GM12878 (cell line): ENCODE measurements around the gene NR6A1. TPM values are rescaled to one million over a fixed set of nuclear protein-coding genes. Genes with fewer than 3 reads are reported as not detected.

Source experiments
- ASH2L ChIP-seq: fragments of 300-600, 200-600 bp; sonication (generic); IDR thresholded peaks from 2 replicates; pipeline ENCODE4 v1.6.1; 2017; ENCODE audit warnings: low read depth, mild to moderate bottlenecking, borderline replicate concordance
- BCLAF1 ChIP-seq: fragments of 450-650 bp; IDR thresholded peaks from 2 replicates; pipeline ENCODE4 v1.6.1; 2017; ENCODE audit warnings: antibody characterized with exemption, mild to moderate bottlenecking, moderate library complexity
- BMI1 ChIP-seq: fragments of 450-650 bp; IDR thresholded peaks from 2 replicates; pipeline ENCODE4 v1.6.1; 2016; ENCODE audit warnings: mild to moderate bottlenecking, moderate library complexity, borderline replicate concordance
- E2F8 ChIP-seq: fragments of 450-650 bp; IDR thresholded peaks from 2 replicates; pipeline ENCODE4 v1.6.1; 2018; ENCODE audit warnings: mild to moderate bottlenecking, low read depth, moderate library complexity; ENCODE audit not compliant: partially characterized antibody
- EED ChIP-seq: sonication (generic); IDR thresholded peaks from 2 replicates; pipeline ENCODE4 v1.6.1; 2016; ENCODE audit warnings: antibody characterized with exemption, low read depth
- LARP7 ChIP-seq: fragments of 450-650 bp; IDR thresholded peaks from 2 replicates; pipeline ENCODE4 v1.6.1; 2017; ENCODE audit warnings: mild to moderate bottlenecking
- NFYA ChIP-seq: IDR thresholded peaks from 2 replicates; pipeline ENCODE4 v1.6.1; 2011; ENCODE audit warnings: low read depth, mild to moderate bottlenecking, low read length, improper control_type of control experiment, borderline replicate concordance
- RCOR1 ChIP-seq: conservative IDR thresholded peaks from 2 replicates; pipeline ENCODE4 v1.6.1; 2012; ENCODE audit warnings: low read depth, low read length, improper control_type of control experiment
- RELA ChIP-seq: fragments of 450-650 bp; IDR thresholded peaks from 2 replicates; pipeline ENCODE4 v1.8.0; 2014; ENCODE audit warnings: borderline replicate concordance; ENCODE audit not compliant: partially characterized antibody
- RUNX3 ChIP-seq: IDR thresholded peaks from 2 replicates; pipeline ENCODE4 v1.6.1; 2012; ENCODE audit warnings: low read length, inconsistent platforms
- SMC3 ChIP-seq: IDR thresholded peaks from 2 replicates; pipeline ENCODE4 v1.6.1; 2011; ENCODE audit warnings: low read length, improper control_type of control experiment, borderline replicate concordance
- SPI1 ChIP-seq: IDR thresholded peaks from 2 replicates; pipeline ENCODE4 v1.6.1; 2011; ENCODE audit warnings: low read depth, mild to moderate bottlenecking, low read length, moderate library complexity, borderline replicate concordance; ENCODE audit not compliant: insufficient read depth
- YY1 ChIP-seq: IDR thresholded peaks from 2 replicates; pipeline ENCODE4 v1.6.1; 2011; ENCODE audit warnings: low read depth, mild to moderate bottlenecking, low read length
- polyA plus RNA-seq, 11 experiments: library from polyadenylated mRNA; depleted of rRNA in 4 of 11; unstranded in 6 of 11; stranded (reverse) in 5 of 11; fragments of >200 nt; fragmentation: Nextera tagmentation in 4 of 11; fragmentation: Illumina TruSeq in 1 of 11; extraction: Ambion mirVana in 4 of 11; extraction: Trizol in 1 of 11; gene quantifications; 1 replicate in 1 of 11; 2 replicates in 10 of 11; pipeline versions ENCODE4 v1.2.1 to v1.2.3, GENCODE V29; 2011 to 2016; ENCODE audit warnings: inconsistent platforms in 2 of 11, missing spikeins in 2 of 11, low read depth in 1 of 11
- total RNA-seq, 4 experiments: library from RNA; depleted of rRNA in 3 of 4; stranded (reverse); fragments of >200 nt in 3 of 4; fragmentation: Illumina TruSeq in 1 of 4; extraction: Trizol in 1 of 4; gene quantifications; 2 replicates each; pipeline versions ENCODE4 v1.2.1 to v1.2.3, GENCODE V29; 2013 to 2021
- TF ChIP-seq, protein P1 (sequence below): fragments of 450-650 bp; IDR thresholded peaks from 2 replicates; pipeline ENCODE4 v1.6.1; 2016; ENCODE audit warnings: mild to moderate bottlenecking
- TF ChIP-seq, protein P2 (sequence below), 3 experiments: IDR thresholded peaks in 2 of 3; conservative IDR thresholded peaks in 1 of 3; 2 replicates each; pipeline ENCODE4 v1.5.1; 2011; ENCODE audit warnings: low read depth in 3 of 3, low read length in 3 of 3, mild to moderate bottlenecking in 3 of 3, control low read depth in 2 of 3, moderate library complexity in 2 of 3, inconsistent platforms in 1 of 3, mixed read lengths in 1 of 3; ENCODE audit not compliant: control insufficient read depth in 2 of 3, insufficient read depth in 1 of 3; ENCODE audit errors: extremely low read depth in 1 of 3
- TF ChIP-seq, protein P3 (sequence below): IDR thresholded peaks from 2 replicates; pipeline ENCODE4 v1.6.1; 2011; ENCODE audit warnings: low read depth, mild to moderate bottlenecking, low read length, moderate library complexity, borderline replicate concordance; ENCODE audit errors: extremely low read depth

Gene NR6A1
- total and polyA plus RNA-seq, 10 of the 15 experiments (the other 5 are each of a cell fraction or from before 2014, with no cell fraction given), result 1.2 to 9.2 (median 4.6) TPM

DNA sequence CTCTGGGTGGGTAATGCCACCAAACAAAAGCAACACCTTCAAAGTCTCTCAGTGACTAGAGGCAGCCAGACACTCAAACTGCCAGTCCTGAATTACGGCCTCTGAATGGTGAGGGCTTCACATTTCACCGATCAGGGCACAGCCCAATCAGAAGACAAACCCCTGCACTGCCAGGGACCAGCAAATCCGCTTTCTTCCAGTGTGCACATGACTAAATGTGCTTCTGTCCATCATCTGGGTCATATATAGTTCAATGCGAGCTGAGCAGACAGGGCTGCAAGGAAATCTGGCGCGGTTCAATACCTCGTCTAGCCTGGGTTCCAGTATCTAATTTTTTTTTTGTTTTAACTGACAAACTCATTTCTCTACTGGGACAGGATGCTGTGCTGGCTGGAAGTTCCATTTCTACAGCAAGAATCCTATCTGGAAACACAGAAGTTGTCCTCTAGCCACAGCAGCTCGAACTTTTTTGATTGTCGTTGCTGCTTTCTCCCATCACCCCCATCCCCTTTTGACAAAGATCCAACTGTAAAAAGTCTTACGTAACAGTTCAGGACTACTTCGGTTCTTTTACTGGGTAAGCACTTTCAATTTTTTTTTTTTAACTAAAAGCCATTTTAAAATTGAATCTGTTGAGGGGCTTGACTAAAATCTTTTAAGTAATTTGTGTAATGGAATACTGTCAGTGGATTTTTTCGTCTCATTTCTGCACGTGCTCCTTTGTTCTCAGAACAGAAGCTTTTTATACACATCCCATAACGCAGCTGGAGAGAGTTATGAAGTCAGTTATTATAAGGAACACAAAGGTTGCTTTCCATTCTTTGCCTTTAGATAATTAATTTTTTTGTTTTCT, 112.7 kb downstream of the NR6A1 start (continued):
- no peak for TF ChIP-seq E2F8
- TF ChIP-seq, protein P1, sequence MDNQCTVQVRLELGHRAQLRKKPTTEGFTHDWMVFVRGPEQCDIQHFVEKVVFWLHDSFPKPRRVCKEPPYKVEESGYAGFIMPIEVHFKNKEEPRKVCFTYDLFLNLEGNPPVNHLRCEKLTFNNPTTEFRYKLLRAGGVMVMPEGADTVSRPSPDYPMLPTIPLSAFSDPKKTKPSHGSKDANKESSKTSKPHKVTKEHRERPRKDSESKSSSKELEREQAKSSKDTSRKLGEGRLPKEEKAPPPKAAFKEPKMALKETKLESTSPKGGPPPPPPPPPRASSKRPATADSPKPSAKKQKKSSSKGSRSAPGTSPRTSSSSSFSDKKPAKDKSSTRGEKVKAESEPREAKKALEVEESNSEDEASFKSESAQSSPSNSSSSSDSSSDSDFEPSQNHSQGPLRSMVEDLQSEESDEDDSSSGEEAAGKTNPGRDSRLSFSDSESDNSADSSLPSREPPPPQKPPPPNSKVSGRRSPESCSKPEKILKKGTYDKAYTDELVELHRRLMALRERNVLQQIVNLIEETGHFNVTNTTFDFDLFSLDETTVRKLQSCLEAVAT, result peak; percentile 96
- no peak for TF ChIP-seq NFYA
- no peak for TF ChIP-seq RELA
- TF ChIP-seq SMC3, result no peak
- TF ChIP-seq ASH2L, result no peak
- no peak for TF ChIP-seq SPI1
- TF ChIP-seq RCOR1, result no peak
- no peak; the same call in 1 of the 2 replicates for TF ChIP-seq EED
- TF ChIP-seq LARP7, result no peak
- TF ChIP-seq BCLAF1, result no peak
- TF ChIP-seq RUNX3, result peak; percentile 27
- peak; percentile 85 for TF ChIP-seq YY1
- TF ChIP-seq BMI1, result no peak
- TF ChIP-seq, protein P2, sequence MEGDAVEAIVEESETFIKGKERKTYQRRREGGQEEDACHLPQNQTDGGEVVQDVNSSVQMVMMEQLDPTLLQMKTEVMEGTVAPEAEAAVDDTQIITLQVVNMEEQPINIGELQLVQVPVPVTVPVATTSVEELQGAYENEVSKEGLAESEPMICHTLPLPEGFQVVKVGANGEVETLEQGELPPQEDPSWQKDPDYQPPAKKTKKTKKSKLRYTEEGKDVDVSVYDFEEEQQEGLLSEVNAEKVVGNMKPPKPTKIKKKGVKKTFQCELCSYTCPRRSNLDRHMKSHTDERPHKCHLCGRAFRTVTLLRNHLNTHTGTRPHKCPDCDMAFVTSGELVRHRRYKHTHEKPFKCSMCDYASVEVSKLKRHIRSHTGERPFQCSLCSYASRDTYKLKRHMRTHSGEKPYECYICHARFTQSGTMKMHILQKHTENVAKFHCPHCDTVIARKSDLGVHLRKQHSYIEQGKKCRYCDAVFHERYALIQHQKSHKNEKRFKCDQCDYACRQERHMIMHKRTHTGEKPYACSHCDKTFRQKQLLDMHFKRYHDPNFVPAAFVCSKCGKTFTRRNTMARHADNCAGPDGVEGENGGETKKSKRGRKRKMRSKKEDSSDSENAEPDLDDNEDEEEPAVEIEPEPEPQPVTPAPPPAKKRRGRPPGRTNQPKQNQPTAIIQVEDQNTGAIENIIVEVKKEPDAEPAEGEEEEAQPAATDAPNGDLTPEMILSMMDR (IDR thresholded peaks at IDR 0.05 in 2 of 3, conservative IDR thresholded peaks at IDR 0.05 in 1 of 3; ENCODE audit: control insufficient read depth in 2 of 3, extremely low read depth in 1 of 3, insufficient read depth in 1 of 3, low read depth in 3 of 3, low read length in 3 of 3), result no peak
- TF ChIP-seq, protein P3, sequence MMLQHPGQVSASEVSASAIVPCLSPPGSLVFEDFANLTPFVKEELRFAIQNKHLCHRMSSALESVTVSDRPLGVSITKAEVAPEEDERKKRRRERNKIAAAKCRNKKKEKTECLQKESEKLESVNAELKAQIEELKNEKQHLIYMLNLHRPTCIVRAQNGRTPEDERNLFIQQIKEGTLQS, result peak; percentile 47; the same call in 1 of the 2 replicates
